HG02885 (cell line): Measurements from ENCODE around the gene ZSCAN22.
"Not testable (repeated sequence)": the region's sequence is repeated elsewhere in the genome, so short reads cannot be mapped to it uniquely, and the experiment has no call there.

Experiments
- ATAC-seq: cut with Tn5 transposase; IDR thresholded peaks from one replicate; pipeline ENCODE4 v1.9.1; 2021; ENCODE audit warnings: mild to moderate bottlenecking; ENCODE audit not compliant: unreplicated experiment, poor library complexity

ZSCAN22 gene

DNA sequence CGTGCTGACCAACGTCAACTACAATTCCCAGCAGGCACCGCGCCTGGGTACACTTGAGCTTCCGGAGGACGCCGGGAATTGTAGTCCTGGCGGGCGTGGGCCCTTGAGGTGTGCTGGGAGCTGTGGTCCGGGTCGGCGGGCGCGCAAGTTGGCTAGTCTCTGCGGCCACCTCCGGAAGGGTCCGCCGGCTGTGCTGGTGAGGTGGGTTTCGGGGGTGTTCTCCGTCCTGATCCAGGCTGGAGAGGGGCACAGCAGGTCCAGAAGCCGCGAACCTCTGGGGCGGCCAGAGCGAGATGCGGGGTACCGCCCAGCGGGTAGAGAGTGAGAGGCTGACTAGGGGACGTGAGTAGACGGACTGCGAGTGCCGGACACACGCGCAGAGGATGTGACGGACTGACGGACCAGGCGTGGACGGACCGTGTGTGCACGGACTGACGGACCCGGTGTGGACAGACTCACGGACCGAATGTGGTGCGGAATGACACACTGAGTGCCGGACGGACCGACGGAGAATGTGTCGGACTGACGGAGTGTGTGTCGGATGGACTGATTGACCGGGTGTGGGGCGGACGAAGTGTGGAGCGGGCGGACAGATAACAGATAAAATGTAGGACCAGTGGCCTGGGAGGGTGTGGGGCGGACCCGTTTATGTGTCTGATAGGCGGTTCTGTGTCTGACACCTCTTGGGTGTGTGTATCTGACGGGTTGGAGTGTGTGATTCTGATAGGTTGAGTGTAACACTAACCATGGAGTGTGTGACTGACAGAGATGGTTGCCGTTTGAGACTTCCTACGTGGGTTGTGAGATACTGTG is at the start of gene ZSCAN22:
ZSCAN22 (plus strand) TSS at position 81 of the 813 bp plus-strand sequence. CDS start 7,809 bp downstream, outside the sequence.
- peak; percentile 91 for ATAC-seq

DNA sequence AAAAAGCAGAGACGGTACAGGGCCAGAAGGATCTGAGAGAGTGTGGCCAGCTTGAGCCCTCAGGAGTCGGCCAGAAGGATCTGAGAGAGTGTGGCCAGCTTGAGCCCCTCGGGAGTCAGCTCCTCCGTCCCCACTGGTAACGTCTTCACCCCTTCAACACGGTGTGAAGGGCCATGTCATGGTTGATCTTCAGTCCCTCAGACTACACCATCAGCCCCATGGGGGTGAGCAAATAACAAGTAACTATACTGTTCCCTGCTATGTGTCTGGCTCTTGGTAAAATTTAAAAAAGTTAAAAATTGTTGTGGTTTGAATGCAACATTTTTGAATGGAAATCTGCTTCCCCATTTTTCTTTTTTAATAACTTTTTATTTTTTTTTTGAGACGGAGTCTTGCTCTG is 49.6 kb upstream of the ZSCAN22 start:
- no peak for ATAC-seq

DNA sequence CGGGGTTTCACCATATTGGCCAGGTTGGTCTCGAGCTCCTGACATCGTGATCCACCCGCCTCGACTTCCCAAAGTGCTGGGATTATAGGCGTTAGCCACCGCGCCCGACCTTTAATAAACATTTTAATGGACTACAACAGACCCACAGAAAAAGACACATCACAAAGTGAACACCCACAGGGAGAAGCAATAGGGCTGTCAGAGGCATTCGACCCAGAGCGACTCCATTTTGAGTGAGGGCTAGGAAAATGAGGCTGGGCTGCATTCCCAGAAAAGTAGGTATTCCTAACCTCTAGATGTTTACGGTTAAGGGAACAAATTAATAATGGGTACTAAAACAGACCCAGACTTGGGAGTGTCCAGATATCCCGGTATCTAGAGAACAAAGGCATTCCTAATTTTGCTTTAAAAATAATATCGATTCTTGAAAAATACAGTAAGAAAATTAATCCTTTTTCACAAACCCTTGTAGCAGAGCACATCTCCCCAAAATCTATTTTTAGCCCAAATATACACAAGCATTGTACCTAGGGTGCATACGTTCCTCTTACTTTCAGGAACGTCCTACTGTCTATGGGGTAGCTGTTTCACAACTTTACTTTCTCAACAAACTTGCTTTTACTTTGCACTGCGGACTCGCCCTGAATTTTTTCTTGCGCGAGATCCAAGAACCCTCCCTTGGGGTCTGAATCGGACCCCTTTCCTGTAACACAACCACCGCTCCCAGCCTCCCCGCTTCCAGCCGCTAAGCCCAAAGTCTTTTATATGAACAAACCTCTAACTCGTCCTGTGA is 48.9 kb upstream of the ZSCAN22 start:
- no peak for ATAC-seq

DNA sequence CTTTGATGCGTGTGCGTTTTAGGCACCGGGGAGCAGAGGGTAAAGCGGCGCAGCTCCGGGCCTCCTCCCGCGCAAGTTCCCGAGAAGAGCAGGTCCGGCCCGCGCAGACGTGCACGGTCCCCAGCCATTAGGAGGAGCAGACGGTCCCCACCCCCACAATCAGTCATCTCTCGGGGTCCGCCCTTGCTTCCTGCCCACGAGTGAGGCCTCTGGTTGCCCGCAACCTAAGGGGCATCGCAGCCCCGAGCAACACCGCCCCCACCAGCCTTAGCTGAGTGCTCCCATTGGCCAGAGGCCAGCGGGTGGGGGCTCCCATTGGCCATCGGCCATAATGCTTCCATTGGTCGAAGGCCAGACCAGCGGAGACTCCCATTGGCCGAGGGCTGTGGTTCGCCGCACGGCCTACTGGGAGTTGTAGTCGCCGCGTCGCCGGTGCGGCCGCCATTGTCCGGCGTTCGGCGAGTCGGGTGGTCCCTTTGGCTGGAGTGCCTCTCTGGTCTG is 48.2 kb upstream of the ZSCAN22 start, which contains the start of gene ZNF8:
ZNF8 (plus strand) TSS at position 415 of the 501 bp plus-strand sequence. CDS start 127 bp downstream, outside the sequence.
- ATAC-seq: peak; percentile 97

DNA sequence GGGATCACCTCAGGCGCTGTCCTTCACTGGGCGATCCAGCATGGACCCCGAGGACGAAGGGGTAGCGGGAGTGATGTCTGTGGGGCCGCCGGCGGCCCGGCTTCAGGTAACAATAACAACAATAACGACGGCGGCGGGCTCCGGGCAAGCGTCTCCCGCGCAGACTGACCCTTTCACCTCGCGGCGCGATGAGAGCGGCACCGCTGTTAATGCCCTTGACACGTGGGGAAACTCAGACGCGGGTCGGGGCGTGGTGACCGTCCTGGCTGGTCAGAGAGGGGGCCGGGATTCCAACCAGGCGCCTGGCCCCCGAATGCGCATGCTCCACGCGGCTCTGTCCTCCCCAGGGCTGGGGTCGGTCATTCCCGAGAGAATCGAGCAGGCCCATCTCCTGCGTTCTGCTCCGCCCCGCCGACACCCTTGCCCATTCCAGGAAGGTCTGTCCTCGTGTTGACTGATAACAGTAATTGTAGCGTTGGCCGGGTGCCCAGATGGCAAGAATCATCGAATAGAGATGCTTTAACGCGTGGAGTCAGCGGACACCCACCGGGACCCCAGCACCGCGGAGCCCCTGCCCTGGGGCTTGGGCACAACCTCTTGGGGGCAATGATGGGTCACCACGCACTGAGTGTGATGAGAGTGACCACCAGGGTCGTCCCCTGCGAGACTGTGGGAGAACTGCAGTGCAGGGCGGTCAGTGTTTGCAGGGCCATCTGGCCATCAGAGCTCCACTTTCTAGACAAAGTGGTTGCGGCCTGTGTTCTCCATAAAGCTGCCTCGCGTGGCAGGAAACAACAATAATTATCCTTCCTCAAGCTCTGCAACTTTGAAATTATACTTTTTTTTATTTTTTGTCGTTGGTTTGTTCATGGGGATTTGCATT is 47.5 kb upstream of the ZSCAN22 start:
- ATAC-seq: peak; percentile 28

DNA sequence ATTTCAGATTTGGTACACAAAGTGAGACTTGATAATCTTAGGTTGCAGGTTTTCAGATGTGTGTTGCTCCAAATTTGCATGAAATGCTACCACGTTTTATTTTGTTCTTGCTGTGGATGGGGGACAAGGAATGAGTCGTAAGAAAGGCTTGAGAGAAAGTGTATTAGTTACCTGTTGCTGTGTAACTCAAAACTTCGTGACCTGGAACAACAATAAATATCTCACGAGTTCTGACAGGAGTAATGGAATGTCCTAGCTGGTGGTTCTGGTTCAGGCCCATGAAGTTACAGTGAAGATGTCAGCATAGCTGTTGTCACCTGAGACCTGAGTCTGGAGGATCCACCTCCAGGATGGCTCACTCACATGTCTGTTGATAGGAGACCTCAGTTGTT is 46.9 kb upstream of the ZSCAN22 start:
- ATAC-seq: no peak

DNA sequence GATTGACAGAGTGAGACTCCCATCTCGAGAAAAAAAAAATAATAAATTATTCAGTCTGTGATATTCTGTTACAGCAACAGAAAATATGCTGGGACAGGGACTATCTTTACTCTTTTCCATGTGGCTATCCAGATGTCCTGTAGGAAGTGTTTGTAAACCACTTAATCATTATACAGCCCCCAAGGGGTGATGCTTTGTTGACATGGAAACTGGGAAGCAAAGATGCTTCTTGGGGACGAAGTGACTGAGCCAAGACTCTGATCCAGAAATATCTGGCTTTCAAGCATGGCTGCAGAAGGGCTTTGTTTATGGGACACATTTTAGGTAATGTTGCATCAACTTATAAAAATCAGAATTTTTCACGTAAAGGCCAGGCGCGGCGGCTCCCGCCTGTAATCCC is 42.6 kb upstream of the ZSCAN22 start:
- no peak for ATAC-seq

DNA sequence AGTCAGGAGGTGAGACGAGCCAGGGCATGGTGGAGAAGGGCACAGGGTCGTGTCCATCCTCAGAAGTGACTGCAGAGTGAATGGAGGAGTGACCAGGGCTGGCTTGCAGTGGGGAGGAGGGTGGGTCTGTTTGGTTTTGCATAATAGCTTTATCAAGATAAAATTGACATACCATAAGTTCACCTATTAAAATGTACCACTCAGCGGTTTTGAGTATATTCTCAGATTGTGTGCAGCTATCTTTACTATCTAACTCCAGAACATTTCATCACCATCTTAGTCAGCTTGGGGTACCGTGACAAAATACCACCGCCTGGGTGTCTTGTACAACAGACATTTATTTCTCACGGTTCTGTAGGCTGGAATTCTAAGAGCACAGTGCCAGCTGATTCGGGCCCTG is 34.9 kb upstream of the ZSCAN22 start:
- no peak for ATAC-seq

DNA sequence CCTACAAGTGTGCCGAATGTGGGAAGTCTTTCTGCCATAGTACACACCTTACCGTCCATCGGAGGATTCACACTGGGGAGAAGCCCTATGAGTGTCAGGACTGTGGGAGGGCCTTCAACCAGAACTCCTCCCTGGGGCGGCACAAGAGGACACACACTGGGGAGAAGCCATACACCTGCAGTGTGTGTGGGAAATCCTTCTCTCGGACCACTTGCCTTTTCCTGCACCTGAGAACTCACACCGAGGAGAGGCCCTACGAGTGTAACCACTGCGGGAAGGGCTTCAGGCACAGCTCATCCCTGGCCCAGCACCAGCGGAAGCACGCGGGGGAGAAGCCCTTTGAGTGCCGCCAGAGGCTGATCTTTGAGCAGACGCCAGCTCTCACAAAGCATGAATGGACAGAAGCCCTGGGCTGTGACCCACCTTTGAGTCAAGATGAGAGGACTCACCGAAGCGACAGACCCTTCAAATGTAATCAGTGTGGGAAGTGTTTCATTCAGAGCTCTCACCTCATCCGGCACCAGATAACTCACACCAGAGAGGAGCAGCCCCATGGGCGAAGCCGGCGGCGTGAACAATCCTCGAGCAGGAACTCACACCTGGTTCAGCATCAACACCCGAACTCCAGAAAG is 31.9 kb upstream of the ZSCAN22 start:
- no peak for ATAC-seq

DNA sequence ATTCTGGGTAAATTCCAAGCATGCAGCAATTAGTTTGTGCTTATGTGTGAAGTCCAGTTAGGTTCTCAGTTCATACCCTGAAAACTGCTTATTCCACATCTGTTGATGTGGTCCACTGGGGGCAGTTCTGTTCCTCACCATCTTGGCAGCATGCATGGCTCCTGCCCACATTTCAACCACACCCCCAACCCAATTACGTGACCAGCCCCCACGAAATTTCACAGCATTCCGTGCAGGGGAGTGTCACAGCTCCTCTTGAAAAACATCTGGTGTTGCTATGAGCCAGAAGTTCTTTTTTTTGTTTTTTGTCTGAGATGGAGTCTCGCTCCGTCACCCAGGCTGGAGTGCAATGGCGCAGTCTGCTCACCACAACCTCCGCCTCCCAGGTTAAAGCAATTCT is 30.7 kb upstream of the ZSCAN22 start:
- ATAC-seq: no peak

DNA sequence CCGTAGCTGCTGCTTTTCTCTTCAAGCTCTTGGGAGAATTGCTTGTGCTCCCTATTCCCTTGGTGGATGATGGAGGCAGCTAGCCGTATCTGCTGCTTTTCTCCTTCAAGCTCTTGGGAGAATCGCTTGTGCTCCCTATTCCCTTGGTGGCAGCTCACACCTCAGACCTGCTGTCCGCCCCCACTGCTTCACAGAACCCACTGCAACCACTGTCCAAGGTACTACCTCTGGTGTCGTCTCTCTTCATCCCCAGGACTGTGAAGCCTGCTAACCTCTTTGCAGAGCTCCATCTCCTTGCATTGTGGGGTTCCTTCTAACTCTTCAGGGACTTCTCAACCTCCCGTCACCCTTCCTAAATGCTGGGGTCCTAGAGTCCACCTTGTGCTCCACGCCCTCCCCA is 26.2 kb upstream of the ZSCAN22 start:
- no peak for ATAC-seq

DNA sequence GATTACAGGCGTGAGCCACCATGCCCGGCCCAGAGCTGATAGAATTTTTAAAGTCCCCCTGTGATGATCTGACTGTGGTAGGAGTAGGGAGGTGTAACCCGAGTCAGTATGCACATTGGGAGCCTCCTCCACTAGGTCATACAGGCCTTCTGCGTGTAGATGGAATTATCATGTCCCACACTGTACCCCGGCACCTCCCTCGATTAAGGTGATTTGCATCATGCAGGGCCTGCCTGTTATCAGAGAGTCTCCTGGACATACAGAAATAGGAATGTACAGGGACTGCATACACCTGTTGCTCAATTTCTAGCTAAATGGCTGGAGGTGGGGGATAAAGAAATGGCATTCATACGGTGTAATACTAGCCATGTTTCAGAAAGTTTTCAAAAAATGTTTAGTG is 22.5 kb upstream of the ZSCAN22 start:
- no peak for ATAC-seq

DNA sequence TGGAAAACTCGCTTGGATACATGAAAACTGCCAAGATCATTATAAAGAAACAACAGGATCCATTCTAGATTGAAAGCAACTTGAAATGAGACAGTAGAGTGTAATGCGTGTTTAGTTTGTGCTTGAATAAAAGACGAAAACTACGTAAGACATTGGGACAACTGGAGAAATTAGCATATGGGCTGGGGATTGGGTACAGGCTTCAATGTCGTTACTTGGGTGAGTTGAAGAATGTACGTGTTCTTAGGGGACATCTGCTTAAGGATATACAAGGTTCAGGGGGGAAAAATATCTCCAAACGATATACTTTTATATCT is 22.1 kb upstream of the ZSCAN22 start:
- ATAC-seq: no peak

DNA sequence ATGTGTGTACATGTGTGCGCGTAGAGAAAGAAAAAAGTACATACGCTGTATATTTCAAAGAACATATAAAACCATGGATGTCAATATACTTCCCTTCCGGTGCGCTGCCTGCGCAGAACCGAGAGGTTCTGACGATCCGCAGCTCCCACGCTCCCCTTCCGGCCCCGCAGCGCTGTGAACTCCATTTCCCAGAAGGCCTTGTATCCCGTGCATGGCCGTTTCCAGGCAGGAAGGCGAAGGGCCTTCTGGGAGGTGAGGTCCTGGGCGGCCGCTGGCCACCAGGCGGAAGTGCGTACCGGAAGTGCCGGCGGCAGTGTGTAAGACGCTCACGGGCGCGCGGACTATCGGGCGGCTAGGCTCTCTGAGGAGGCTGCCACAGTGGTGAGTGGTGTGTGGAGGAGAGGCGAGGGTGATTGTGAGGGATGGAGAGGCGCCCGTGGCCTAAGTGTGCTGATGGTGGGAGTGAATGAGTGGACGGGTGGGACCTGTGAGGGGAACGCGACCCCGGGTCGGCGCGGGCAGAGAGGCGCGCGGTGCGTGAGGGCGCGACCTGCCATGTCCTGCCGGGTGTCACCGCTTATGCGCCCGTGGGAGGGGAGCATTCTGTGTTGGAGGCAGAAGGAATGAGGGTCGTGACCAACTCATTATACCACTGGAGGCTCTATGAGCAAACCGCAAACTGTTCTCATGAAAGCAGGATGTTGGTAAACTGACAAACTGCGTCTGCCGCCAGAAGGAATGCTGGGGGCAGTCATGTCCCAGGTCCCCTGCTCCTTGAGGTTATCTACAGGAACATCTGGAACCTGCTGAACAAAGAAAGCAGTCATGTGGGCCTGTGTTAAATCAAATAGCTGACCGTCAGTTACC is 21.5 kb upstream of the ZSCAN22 start, which contains the start of gene ERVK3-1:
ERVK3-1 (plus strand) TSS at position 313 of the 867 bp plus-strand sequence. CDS start 6,792 bp downstream, outside the sequence.
- ATAC-seq: peak; percentile 98

DNA sequence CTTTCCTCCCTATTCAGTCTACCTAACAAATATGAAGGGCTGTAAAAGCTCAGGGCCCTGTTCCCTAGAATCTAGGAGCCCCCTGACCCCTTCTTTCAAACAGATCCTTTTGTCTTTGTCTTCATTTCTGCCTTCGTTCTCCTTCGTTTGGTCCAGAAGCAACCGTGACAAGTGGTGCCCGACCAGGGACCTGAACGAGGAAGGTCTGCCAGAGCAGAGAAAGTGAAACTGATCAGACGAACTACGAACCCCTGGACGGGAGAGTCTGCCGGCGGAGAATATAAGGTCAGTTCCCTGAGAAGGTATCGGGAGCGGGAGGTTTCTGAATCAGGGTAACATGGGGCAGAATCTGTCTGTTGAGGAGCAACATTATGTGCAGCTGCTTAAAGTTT is 20.9 kb upstream of the ZSCAN22 start:
- no peak for ATAC-seq

DNA sequence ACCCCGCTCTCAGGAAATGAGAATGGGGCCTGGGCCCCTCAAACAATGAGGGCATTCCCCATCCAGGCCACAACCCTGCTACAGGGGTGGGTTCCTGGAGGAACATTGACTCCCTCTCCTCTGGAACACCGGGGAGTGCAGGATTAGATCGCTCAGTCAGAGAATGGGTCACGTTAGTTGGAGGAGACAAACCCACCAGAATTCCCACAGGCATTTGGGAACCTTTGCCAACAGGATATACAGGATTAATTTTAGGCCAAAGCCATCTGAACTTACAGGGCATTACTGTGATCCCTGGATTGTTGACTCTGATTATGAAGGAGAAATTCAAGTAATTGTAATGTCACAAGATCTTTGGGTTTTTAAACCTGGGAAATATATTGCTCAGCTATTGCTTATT is 19.1 kb upstream of the ZSCAN22 start:
- no peak for ATAC-seq

DNA sequence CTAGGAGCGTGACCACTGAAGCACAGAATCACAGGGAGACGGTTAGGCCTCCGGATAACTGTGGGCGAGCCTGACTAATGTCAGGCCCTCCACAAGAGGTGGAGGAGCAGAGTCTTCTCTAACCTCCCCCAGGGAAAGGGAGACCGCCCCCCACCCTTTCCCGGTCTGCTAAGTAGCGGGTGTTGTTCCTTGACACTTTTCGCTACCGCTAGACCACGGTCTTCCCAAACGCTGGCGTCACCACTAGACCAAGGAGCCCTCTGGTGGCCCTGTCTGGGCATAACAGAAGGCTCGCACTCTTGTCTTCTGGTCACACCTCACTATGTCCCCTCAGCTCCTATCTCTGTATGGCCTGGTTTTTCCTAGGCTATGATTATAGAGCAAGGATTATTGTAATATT is 16.1 kb upstream of the ZSCAN22 start:
- not testable (repeated sequence) for ATAC-seq

DNA sequence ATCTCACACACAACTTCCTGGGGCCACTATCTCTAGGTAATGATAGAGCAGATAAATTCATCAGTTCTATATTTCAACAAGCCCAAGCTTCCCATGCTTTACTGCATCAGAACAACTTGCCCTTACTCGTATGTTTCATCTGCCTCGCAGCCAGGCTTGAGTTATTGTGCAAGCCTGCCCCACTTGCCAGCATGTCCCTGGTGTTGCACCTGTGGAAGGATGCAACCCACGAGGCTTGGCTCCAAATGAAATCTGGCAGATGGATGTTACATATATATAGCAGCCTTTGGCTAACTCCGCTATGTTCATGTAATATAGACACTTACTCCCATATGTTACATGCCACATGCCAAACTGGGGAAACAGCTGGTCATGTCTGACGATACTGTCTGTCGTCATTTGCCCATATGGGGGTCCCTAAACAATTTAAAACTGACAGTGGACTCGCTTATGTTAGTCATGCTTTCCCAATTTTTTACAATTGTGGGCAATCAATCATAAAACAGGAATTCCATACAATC is 15.4 kb upstream of the ZSCAN22 start:
- ATAC-seq: no peak

DNA sequence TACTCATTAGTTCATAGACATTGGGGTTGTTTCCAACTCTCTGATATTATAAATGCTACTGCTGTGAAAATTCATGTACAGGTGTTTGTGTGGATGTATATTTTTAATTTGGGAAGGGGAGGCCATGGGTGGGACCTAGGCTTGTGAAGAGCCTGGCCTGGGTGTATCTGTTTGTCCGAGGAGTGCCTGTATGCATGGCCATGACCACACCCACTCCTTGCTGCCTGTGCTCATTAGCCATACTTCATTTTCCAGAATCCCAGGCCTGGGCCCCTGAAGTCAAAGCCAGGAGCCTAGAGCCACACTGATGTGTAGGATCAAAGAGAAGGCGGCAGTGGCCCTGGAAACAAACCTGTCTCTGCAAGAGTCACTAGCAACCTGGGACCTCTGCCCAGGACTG is 11.2 kb upstream of the ZSCAN22 start:
- ATAC-seq: no peak
